ENCODE data around the gene ALG1L2.
A peak's percentile ranks its signal among the peaks of the same experiment; 100 is the strongest.
"Not testable (repeated sequence)": the region's sequence is repeated elsewhere in the genome, so short reads cannot be mapped to it uniquely, and the experiment has no call there.

The ALG1L2 gene

DNA sequence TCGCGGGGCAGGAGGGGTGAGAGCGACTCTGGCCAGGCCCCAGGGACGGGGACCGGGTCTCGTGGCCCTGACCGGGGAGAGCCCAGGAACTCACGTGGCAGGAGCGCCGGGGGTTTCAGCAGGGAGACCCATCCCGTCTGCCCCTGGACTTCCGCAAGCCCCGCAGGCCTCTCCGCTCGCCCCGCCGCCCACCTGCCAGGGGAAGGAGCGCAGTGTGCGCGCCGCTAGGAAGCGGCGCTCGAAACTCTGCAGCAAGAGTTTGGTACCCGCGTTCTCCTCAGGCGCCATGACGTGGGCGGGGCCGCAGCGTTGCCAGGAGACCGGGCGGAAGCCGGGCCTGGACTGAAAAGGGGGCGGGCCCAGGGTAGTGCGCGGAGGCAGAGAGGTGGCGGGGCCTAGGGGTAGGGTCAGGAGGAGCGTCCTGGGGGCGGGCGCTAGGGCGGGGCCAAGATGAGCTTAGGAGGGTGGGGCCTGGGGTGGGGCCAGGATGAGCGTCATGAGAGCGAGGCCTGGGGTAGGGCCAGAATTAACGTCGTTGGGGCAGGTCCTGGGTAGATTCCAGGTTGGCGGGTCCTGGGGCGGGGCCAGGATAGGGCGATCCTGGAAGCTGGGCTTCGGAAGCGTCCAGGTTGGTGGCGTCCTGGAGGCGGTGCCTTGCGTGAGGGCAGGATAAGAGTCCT is 29.7 kb downstream of the ALG1L2 start:
- TF ChIP-seq ZFX (IDR thresholded peaks at IDR 0.05; ENCODE audit: borderline replicate concordance) = no peak
- TF ChIP-seq CTCF (IDR thresholded peaks at IDR 0.05) = no peak
- peak overlapping the region; percentile 56 for H3K27ac ChIP-seq

GRCh38 chr3:130111865-130112747 is 30.5 kb downstream of the ALG1L2 start:
- H3K27ac ChIP-seq = peak overlapping the region; percentile 58

DNA sequence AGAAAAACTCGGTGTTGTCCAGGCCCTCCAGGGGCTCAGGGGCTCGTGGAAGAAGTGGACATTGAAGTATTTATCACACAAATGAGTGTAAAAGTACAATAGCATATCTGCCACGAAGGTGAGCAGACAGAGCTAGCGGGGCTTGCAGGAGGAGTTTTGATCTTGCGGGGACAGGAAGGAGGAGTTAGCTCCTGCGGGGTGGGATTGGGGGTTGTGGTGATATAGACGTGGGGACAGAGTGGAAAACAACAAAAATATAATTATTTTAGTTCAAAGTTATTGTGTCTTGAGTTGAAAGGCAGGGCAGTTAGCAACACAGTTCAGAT is 31.1 kb downstream of the ALG1L2 start:
- peak overlapping the region; percentile 58 for H3K27ac ChIP-seq

DNA sequence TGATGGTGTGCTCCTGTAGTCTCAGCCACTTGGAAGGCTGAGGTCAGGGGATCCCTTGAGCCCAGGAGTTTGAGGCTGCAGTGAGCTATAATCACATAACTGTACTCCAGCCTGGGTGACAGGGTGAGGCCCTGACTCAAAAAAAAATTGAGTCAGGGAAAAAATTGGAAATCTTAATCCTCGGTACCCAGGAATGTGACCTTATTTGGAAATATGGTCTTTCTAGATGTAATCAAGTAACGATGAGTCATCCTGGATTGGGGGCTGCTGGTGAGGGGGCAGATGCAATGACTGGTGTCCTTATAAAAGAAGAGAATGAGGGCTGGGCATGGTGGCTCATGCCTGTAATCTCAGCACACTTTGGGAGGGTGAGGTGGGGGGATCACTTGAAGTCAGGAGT is 33.8 kb downstream of the ALG1L2 start:
- H3K27ac ChIP-seq = not testable (repeated sequence)

DNA sequence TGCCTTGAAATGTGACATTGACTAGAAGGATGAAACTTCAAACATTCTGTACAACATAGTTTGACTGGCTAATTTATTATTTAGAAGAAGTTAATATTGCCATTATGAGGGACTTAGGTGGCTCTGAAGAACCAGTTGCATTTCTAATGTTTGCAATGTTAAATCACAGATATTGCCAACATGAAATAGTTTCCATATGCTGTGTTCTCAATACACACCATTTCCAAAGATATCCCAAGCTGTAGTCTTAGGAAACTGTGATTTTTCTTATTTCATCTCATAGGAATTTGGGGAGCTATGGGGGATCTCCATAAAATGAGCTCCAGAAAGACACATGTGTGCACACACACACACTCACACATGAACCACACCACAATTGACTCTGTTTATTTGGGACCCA is 36.3 kb downstream of the ALG1L2 start:
- TF ChIP-seq CTCF (IDR thresholded peaks at IDR 0.05) (no peak), ZFX (IDR thresholded peaks at IDR 0.05; ENCODE audit: borderline replicate concordance) (no peak)
- H3K27ac ChIP-seq = no peak overlapping the region

GRCh38 chr3:130119824-130120223 is 38.2 kb downstream of the ALG1L2 start:
- not testable (repeated sequence) for H3K27ac ChIP-seq

DNA sequence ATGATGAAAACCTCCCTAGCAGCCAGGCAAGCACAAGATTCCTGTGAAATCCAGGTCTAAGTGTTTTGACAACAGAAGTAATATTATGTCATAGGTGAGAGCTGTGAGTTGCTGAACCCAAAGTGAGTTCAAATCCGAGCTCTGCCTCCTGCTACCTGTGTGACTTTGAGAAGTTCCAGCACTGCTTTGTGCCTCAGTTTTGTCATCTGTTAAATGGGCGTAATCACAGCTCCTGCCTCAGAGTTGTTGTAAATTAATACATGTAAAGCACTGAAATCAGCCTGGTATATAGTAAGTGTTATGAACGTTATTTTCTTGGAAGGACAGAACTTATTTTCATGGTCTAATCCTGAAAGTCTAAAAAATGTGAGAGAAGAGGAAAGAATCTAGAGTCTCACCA is 38.7 kb downstream of the ALG1L2 start:
- H3K27ac ChIP-seq = not testable (repeated sequence)

DNA sequence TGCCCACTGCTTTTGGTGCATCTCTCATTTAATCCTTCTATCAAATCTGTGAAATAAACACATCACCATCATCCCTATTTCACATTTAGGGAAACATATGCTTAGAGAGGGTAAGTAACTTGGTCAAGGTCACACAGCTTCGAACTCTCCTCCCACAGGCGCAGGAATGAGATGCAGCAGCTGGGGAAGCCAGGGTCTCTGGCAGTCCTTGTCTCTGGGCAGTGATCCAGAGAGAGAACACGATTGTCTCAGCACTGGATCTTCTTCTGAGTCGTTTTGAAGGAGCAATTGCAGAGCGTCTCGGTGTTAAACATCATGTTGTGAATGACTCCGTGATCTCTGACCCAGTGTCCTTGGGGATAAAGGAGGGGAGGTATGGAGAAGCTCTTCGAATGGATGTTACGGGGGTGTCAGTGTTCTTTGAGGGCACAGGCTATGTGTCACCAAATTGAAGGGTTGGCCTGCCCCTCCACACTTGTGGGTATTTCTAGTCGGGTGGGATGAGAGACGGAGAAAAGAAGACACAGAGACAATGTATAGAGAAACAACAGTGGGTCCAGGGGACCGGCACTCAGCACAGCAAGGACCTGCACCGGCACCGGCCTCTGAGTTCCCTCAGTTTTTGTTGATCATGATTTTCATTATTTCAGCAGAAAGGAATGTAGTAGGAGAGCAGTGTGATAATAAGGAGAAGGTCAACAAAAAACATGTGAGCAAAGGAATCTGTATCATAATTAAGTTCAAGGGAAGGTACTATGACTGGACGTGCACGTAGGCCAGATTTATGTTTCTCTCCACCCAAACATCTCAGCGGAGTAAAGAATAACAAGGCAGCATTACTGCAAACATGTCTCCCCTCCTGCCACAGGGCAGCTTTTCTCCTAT is 41.5 kb downstream of the ALG1L2 start:
- H3K27ac ChIP-seq = not testable (repeated sequence)

DNA sequence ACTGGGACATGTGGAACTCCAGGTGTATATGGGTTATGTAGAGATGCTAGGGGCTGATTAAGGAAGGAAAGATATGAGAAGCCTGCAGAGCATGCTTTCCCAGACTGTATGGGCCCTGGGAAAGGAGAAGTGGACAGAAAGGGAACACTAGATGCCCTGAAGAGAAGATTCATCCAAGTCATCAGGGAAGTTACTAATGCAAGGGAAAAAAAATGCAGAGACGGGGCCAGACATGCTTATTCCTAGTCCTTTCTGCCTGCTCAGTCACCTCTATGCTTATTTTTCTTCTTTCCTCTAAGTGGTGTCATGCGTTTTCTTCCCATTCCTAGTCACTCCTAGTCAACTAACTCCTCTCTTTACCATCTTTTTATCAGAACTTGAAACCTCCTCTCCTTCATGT is 43.8 kb downstream of the ALG1L2 start:
- not testable (repeated sequence) for H3K27ac ChIP-seq

GRCh38 chr3:130136337-130136736 is 54.7 kb downstream of the ALG1L2 start:
- H3K27ac ChIP-seq = not testable (repeated sequence)

GRCh38 chr3:130137685-130138084 is 56.1 kb downstream of the ALG1L2 start:
- H3K27ac ChIP-seq = not testable (repeated sequence)

GRCh38 chr3:130138992-130139391 is 57.4 kb downstream of the ALG1L2 start:
- H3K27ac ChIP-seq = not testable (repeated sequence)

DNA sequence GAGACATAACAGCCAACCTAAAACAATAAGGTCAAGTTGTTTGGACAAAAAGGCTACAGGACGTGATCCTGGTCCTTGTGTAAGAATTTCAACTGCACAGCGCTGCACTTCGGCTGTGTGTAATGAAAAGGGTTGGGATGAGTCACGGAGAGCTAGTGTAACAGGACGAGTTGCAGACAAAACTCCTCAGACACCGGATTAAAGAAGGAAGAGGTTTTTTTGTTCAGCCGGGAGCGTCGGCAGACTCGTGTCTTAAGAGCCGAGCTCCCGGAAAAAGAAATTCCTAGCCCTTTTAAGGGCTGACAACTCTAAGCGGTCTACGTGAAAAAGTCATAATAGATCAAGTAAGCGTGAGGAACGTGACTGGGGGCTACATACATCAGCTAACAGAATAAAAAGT is 59.1 kb downstream of the ALG1L2 start:
- not testable (repeated sequence) for H3K27ac ChIP-seq

All from 22Rv1 (cell line).